ENCODE results near the gene BAZ1B.

- TF ChIP-seq TCF7L2 (IDR thresholded peaks at IDR 0.05; ENCODE audit: borderline replicate concordance, low read depth, low read length) (no peak), CTCF (tag by site-specific recombination; IDR thresholded peaks at IDR 0.05) (no peak), ZNF132 (tag by site-specific recombination; IDR thresholded peaks at IDR 0.05; ENCODE audit: borderline replicate concordance) (no peak), ZEB2 (tag by site-specific recombination; IDR thresholded peaks at IDR 0.05) (no peak), ZNF274 (IDR thresholded peaks at IDR 0.05; ENCODE audit: low read length) (no peak), ZNF274 (tag by site-specific recombination; IDR thresholded peaks at IDR 0.05; ENCODE audit: borderline replicate concordance) (no peak)
These were observed 38.9 kb downstream of the BAZ1B start for GRCh38 chr7:73483171-73483570.

Data from HEK293 (cell line).